BJ (cell line): ENCODE results near the gene ARL4D. TPM values are rescaled to one million over a fixed set of nuclear protein-coding genes. Genes with fewer than 3 reads are reported as not detected.

Source experiments
- CTCF ChIA-PET: fragments of 350-600 bp; formaldehyde crosslinking; extraction: SDS; loops from one replicate; lab custom pipeline; 2021; ENCODE audit warnings: antibody characterized with exemption, inconsistent platforms; lab: Yijun Ruan, JAX
- POLR2A ChIA-PET: fragments of 300-600 bp; sonication (Branson Sonifier 250); formaldehyde crosslinking; extraction: SDS; loops from one replicate; lab custom pipeline; 2021; ENCODE audit warnings: antibody characterized with exemption; lab: Charles Lee
- DNase-seq: peaks from one replicate; pipeline ENCODE4 v3.0.0-alpha.2; 2011; ENCODE audit warnings: low read depth
- H3K27me3 ChIP-seq: 2 replicates; pipeline ENCODE4 v1.6.0; 2011; ENCODE audit warnings: low read length; ENCODE audit not compliant: control insufficient read depth, insufficient read depth
- H3K36me3 ChIP-seq: 2 replicates; pipeline ENCODE4 v1.5.1; 2011; ENCODE audit warnings: low read length; ENCODE audit not compliant: control insufficient read depth, insufficient read depth
- H3K4me3 ChIP-seq: 2 replicates; pipeline ENCODE4 v1.5.1; 2011; ENCODE audit warnings: low read depth, mild to moderate bottlenecking, control low read depth, low read length
- polyA minus RNA-seq: library from RNA; depleted of rRNA, polyadenylated mRNA; stranded (reverse); fragments of >200 nt; gene quantifications from 2 replicates; pipeline ENCODE4 v1.2.3, GENCODE V29; 2011; rRNA and poly(A)+ RNA removed
- polyA plus RNA-seq: library from polyadenylated mRNA; depleted of rRNA; stranded (reverse); fragments of >200 nt; gene quantifications from 2 replicates; pipeline ENCODE4 v1.2.3, GENCODE V29; 2011; rRNA removed
- TF ChIP-seq, protein P1 (sequence below): IDR thresholded peaks from 2 replicates; pipeline ENCODE4 v1.5.1; 2011; ENCODE audit warnings: low read depth, mild to moderate bottlenecking, control low read depth, inconsistent platforms, low read length, moderate library complexity; ENCODE audit not compliant: insufficient read depth

Gene ARL4D, protein sequence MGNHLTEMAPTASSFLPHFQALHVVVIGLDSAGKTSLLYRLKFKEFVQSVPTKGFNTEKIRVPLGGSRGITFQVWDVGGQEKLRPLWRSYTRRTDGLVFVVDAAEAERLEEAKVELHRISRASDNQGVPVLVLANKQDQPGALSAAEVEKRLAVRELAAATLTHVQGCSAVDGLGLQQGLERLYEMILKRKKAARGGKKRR
- polyA plus RNA-seq (29.1 and 33.8 TPM in 2 replicates), polyA minus RNA-seq (17.0 and 25.6 TPM in 2 replicates)

DNA sequence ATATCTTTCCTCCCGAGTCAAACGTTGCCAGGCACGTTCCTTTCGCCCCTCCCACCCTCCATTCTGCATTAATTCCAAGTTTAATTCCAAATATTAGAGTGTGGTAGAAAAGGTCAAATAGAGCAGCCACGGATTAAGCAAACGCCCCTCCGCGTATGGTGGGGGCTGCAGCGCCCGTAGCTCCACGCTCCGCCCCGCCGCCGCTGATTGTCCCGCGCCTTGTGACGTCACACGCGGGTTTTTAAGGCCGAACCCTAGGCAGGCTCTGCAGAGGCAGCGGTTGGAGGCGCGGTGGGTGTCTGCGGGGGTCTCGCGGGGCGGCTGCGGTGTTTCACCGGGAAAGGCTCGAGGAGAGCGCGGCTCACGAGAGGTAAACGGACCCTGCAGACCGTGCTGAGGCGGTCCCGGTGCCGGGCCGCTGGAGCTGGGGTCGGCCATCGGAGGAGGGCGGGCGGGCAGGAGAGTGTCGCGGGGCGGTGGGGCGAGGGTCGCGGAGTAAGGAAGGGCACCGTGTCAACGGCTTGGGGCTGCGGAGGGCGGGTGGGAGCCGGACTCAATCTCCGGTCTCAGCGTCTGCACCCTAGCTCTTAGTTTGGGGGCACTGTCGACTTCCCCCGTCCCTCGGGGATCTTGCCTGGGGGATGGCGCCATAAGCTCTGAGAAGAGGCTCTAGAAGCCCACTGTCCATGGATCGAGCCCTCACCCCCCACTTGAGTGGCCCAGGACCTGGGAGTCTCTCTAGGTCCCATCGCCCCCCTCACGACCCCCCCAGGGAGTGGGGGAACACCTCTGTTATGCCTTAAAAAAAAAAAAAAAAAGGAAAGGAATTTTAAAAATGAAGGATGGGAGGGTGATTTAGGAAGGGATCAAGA, at the start of gene ARL4D:
Gene ARL4D, plus strand, starts transcription at position 270 of the 872 bp plus-strand sequence. CDS start 740 bp downstream, outside the sequence.
- DNase-seq, result no peak
- TF ChIP-seq, protein P1, sequence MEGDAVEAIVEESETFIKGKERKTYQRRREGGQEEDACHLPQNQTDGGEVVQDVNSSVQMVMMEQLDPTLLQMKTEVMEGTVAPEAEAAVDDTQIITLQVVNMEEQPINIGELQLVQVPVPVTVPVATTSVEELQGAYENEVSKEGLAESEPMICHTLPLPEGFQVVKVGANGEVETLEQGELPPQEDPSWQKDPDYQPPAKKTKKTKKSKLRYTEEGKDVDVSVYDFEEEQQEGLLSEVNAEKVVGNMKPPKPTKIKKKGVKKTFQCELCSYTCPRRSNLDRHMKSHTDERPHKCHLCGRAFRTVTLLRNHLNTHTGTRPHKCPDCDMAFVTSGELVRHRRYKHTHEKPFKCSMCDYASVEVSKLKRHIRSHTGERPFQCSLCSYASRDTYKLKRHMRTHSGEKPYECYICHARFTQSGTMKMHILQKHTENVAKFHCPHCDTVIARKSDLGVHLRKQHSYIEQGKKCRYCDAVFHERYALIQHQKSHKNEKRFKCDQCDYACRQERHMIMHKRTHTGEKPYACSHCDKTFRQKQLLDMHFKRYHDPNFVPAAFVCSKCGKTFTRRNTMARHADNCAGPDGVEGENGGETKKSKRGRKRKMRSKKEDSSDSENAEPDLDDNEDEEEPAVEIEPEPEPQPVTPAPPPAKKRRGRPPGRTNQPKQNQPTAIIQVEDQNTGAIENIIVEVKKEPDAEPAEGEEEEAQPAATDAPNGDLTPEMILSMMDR, result no peak
- POLR2A ChIA-PET, result interaction anchor here (0.6 to 1.8 kb wide), 13 partner anchors 8 to 131 kb away, joined by 3 to 29 read pairs (median 5); partner anchors contain the start of gene DHX8
- no peaks in the 10 kb centered on the region for H3K27me3 ChIP-seq
- H3K4me3 ChIP-seq, result peak within 1 kb of the TSS; percentile 92
- H3K36me3 ChIP-seq, result peaks cover 8% of the 10 kb centered on the region
- CTCF ChIA-PET, result interaction anchor here (0.5 to 12.4 kb wide), 8 partner anchors 8 to 84 kb away, joined by 3 to 395 read pairs (median 4); partner anchors contain the start of gene DHX8

DNA sequence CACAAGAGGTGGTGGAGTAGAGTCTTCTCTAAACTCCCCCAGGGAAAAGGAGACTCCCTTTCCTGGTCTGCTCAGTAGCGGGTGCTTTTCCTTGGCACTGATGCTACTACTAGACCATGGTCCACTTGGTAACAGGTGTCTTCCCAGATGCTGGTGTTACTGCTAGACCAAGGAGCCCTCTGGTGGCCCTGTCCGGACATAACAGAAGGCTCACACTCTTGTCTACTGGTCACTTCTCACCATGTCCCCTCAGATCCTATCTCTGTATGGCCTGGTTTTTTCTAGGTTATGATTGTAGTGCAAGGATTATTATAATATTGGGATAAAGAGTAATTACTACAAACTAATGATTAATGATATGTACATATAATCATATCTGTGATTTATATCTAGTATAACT, 49.7 kb upstream of the ARL4D start:
- Histone ChIP-seq H3K36me3 (no peaks in the 10 kb centered on the region), H3K27me3 (no peaks in the 10 kb centered on the region), H3K4me3 (no peak overlapping the region)
- TF ChIP-seq, protein P1, result no peak
- POLR2A ChIA-PET, result no interaction called here
- CTCF ChIA-PET, result no interaction called here
- DNase-seq, result no peak

DNA sequence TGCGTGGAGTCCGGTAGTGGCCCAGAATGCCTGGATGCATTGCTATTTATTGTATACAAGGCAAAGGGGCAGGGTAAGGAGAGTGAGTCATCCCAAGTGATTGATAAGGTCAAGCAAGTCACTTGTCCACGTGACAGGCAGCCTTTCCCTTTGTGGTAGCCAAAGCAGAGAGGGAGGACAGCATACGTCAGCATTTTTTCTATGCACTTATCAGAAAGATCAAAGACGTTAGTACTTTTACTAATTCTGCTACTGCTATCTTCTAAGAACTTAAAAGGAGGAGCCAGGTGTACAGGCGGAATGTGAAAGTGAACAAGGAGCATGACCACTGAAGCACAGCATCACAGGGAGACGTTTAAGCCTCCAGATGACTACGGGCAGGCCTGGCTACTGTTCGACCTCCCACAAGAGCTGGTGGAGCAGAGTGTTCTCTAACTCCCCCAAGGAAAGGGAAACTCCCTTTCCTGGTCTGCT, 47.9 kb upstream of the ARL4D start:
- TF ChIP-seq, protein P1, result no peak
- ChIA-PET POLR2A (no interaction called here), CTCF (no interaction called here)
- Histone ChIP-seq H3K36me3 (no peaks in the 10 kb centered on the region), H3K27me3 (no peaks in the 10 kb centered on the region), H3K4me3 (no peak overlapping the region)
- DNase-seq, result no peak

DNA sequence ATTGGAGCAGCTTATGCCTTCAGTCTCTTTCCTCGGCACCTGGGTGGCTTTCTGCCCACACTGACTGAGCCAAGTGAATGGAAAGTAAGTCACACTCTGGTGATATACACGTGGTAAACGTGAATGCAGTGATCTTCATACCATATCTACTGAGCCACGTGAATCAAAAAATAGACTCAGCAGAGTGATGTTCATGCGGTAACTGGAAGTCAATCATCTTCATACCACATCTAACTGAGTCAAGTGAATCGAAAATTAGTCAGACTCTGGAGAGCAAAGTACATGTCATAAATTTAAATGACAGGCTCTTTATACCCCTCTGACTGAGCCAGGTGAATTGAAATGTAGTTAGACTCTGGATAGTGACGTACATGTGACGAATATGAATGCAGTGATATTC, 47.1 kb upstream of the ARL4D start:
- POLR2A ChIA-PET, result no interaction called here
- H3K27me3 ChIP-seq, result no peaks in the 10 kb centered on the region
- TF ChIP-seq, protein P1, result no peak
- H3K4me3 ChIP-seq, result no peak overlapping the region
- DNase-seq, result no peak
- no peaks in the 10 kb centered on the region for H3K36me3 ChIP-seq
- CTCF ChIA-PET, result no interaction called here
